Activated T-cell treated with anti-CD3 and anti-CD28 coated beads for 1 hour (primary cell): ENCODE results near the gene MIEF2.
A peak's percentile ranks its signal among the peaks of the same experiment; 100 is the strongest.

Experiments used
- DNase-seq: peaks from one replicate; pipeline ENCODE4 v3.0.0-alpha.2; 2020; ENCODE audit warnings: low read depth

The MIEF2 gene

GRCh38 chr17:18235743-18236256 is 24.7 kb upstream of the MIEF2 start:
- no peak for DNase-seq

GRCh38 chr17:18236494-18236893 is 24.0 kb upstream of the MIEF2 start:
- no peak for DNase-seq

- no peak for DNase-seq
Measured at GRCh38 chr17:18237461-18237860, 23.0 kb upstream of the MIEF2 start.

DNA sequence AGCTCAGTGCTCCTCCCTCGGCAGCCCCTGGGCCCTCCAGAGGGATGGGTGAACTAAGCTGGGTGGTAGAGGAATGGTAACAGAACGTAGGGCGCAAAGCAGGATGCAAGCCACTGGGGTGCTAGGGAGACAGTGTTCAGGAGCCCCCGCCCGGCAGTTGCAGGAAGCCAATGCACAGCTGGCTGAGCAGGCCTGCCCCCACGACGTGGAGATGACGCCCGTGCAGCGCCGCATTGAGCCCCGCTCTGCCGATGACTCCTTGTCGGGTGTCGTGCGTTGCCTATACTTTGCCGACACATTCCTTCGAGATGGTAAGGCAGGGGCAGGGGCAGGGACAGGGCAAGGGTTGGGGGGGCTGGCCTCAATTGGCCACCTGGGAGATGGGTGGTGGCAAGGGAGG is 22.2 kb upstream of the MIEF2 start:
- no peak for DNase-seq

GRCh38 chr17:18240449-18240848 is 20.0 kb upstream of the MIEF2 start:
- no peak for DNase-seq

GRCh38 chr17:18241229-18241871 is 19.1 kb upstream of the MIEF2 start:
- DNase-seq, result no peak

GRCh38 chr17:18245038-18245776 is 15.3 kb upstream of the MIEF2 start:
- DNase-seq, result no peak

- DNase-seq, result no peak
Measured at GRCh38 chr17:18246109-18246725, 14.2 kb upstream of the MIEF2 start.

DNA sequence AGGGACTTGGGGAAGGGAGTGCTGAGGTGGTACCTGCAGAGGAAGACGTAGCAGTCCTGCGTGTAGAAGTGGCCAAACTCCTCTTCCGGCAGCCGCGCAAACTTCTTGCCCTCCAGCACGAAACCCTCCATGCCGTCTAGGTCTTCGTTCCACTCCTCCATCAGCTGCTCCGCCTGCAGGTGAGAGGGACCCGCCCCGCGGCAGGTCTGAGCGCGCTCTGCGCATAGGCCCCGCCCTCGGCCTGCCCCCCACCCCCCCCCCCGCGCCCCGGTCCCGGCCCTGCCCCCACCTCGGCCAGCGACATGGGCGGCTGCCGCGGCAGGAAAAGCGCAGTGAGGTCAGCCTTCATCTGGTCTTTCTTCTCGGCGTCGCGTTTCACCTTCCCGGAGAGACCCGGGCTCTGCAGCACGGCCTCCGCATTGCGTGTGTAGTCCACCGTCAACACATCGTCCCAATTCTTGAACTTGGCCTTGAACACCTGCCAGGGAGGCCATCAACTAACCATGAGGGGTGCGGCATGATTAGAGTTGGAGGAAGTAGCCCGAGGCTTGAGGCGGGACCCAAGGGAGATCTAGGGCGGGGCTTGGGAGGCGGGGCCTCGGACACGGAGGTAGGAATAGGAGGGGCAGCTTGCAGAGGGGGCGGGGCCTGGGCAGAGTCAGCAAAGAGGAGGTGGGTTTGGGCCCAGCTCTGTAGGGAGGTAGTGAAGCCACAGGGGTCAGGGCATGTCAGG is 13.4 kb upstream of the MIEF2 start:
- no peak for DNase-seq

- no peak for DNase-seq
Measured at GRCh38 chr17:18247613-18248001, 12.9 kb upstream of the MIEF2 start.

- DNase-seq, result peak; percentile 47
Measured at GRCh38 chr17:18248300-18248731, 12.1 kb upstream of the MIEF2 start.

DNA sequence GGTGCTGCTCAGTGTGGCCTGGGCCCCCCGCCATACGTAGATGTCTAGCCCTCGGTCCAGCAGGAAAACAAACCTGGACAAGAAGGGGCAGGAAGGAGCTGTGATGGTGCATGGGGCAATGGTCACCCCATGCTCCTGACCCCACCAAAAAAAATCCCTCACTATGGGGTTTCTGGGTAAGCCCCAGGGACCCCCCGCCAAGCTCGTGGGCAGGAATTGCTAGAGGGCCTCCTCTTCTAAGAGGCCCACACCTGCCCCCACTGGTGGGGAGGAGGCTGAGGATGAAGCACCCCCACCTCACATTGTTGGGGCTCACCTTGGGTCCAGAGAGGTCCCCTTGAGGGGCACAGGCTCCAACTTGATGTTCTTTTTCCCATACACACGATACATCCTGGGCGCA is 11.7 kb upstream of the MIEF2 start:
- DNase-seq, result no peak

DNA sequence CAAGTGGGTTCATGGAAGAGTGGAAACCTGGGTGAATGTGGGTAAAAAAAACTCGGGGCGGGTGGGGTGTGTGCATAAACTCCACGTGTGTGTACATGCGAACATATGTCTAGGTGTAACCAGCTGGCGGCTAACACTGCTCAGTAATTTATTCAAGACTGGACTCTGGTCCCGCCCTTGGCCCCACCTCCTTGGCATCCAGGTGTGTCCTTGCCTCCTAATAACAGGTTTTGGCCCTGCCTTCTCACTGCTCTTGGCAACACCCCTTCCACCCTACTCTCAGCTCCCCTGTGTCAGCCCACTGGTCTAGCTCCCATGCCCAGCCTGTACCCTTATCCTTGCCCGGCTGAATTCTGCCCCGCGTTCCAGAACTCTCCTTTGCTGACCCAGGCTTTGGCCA is 10.2 kb upstream of the MIEF2 start:
- no peak for DNase-seq

DNA sequence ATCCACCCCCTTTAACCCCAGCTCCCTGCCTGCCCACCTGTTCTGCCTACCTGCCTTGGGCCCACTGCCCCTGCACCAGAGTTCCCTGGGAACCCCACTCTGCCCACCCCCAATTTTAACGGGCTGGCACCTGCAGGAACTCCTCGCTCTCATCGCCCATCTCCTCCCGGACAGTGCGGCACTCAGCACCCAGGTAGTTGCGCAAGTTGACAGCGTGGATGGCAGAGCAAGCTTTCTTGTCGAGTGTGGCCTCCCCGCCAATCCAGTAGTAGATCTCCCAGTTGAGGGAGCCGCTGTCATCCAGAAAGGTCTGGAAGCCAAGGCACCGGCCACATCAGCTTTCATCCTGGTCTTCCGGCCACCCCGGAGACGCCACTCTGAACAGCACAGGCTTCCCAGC is 9.8 kb upstream of the MIEF2 start:
- DNase-seq, result no peak

GRCh38 chr17:18251204-18251603 is 9.3 kb upstream of the MIEF2 start:
- no peak for DNase-seq

DNA sequence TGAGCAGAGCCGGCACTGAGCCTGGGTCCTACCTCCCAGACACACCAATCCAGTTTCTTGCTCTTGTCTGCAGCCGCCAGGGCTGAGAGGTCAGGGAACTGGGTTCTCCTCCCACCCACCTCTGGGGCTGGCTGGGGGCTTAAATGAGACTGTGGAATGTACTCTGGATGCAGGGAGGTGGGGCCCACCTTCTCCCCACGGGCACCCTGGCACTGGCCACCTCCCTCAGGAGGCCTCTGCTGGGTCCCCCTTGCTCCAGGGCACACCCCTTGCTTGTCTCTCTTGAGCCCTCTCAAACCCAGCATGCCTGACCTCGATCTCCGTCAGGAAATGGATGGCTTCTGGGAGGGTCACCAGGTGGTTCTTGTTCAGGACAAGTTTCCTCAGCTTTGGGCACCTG is 8.3 kb upstream of the MIEF2 start:
- no peak for DNase-seq

GRCh38 chr17:18253187-18253884 is 7.1 kb upstream of the MIEF2 start:
- DNase-seq, result no peak

GRCh38 chr17:18253947-18254821 is 6.3 kb upstream of the MIEF2 start:
- no peak for DNase-seq

DNA sequence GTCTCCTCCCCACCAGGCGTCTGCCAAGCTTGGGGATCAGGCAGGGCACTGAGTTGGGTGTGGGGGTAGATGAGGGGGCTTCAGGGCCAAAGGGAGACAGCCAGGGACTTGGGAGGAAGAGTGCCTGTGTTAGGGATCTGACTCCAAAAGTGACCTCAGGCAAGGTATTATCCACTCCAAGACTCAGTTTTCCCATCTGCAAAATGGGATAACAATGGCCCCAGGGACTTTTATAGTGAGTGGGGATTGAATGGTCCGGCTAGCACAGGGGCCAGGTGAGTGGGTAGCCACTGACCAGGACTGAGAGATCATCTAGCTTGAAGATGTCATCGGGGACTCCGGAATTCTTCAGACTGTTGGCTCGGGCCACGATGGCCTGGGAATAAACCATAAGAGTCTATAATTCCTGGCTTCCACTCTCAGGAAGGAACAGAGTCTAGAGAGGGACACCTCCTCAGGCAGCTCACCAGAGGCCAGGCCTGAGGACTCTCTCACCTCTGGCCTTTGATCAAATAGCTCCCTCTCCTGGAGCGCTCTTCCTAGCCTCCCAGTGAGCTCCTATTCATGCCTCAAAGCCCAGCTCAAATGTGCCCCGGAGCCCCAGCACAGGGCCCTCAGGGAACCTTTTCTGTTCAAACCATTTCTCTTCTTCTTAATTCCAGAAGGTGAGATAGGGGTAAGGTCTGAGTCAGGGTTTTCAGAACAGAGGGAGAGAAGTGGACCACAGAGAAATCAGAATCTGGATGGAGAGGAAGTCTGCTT is 5.4 kb upstream of the MIEF2 start:
- no peak for DNase-seq

DNA sequence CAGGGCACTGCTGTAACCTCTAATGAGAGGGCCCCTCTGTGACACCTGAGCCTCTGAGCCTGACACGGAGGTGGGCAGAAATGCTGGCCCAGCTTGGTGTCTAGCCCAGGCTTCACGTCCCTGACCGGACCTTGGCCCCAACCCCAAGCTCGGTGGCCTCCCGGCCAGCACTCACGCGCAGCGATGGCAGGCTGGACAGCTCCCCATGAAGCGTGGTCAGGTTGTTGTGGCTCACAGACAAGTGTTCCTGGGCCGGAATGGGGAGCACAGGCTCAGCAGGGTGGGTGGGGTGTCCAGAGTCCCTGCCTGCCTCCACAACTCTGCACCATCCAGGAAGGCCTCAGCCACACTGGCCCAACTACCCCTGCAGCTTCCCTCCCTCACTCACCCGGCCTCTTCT is 4.1 kb upstream of the MIEF2 start:
- DNase-seq, result no peak
